Stimulated activated CD4-positive, alpha-beta T cell treated with anti-CD3 and anti-CD28 coated beads, Interleukin-12 subunit alpha, Interleukin-12 subunit beta, amount 100 ng/mL, for 24 hours (primary cell): ENCODE results near the gene LHX1.

Experiments
- DNase-seq, 2 experiments: peaks; one replicate each; pipeline ENCODE4 v3.0.0-alpha.2; 2020; ENCODE audit warnings: low read depth in 2 of 2

The LHX1 gene

DNA sequence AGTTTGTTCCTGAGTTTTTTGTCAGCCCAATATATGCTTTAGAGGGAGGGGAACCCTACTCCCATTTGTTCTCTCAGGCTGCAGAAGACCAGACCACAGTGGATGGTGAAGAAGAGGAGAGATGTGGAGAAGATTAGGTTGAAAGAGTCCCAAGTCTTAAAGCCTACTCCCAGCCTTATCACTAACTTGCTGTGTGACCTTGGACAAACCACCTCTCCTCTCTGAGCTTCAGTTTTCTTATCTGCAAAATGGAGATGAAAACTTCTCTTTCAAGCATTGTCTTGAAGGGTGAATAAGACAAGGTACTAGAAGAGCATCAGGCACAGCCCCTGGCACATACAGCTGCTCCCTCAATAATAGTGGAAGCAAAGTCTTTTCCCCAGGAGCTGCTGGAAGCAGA, 15.1 kb upstream of the LHX1 start:
- no peak for DNase-seq

DNA sequence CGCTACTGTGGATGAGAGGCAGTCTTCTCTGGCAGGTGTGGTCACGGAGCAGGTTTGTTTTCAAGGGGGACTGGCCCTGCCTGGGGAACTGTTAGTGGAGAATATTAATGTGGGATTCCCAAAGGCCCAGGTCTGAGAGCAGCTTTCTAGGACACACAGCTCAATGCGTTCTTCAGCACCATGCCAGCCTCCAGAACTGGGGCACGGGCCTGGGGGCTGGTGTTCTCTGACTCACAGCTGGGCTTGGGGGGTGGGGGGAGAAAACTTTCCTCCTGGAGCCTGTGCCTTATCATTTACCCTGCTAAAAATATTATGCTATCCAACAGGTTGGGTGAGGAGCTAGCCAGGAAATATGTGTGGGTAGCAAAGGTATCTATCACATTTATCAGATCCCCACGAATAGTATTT, 13.5 kb upstream of the LHX1 start:
- no peak for DNase-seq

DNA sequence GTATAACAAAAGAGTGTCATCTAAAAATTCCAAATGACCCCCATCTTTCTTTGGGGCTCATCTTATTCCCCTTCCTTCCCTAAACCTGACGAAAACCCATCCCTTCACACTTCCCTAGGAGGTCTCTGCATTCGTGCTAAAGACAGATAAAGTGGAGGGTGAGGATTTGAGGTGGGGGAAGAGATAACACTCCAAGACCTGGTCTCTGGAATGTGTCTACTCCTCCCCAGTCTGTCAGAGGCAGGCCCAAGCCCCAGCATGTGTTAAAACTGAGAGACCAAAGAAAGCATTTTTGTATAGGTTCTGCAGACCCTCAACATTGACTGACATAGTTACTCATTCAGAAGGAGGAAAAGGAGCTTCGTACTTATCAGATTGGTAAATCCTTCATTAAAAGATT, 11.0 kb upstream of the LHX1 start:
- no peak for DNase-seq

DNA sequence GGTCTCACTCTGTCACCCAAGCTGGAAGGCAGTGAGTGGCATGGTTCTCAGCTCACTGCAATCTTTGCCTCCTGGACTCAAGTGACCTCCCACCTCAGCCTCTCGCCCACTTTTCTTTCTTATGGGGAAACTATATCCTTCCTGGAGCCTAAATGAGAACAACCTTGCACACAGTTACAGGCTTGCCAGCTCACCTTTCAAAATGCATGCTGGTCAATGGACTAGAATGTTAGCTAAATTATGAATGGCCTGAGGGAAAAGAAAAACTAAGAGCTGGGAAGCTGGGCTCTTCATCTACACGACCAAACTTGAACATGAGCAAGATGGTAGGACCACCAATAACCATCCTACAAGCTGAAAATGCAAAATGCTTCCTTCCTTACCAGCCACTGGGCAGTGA, 10.6 kb upstream of the LHX1 start:
- no peak for DNase-seq

DNA sequence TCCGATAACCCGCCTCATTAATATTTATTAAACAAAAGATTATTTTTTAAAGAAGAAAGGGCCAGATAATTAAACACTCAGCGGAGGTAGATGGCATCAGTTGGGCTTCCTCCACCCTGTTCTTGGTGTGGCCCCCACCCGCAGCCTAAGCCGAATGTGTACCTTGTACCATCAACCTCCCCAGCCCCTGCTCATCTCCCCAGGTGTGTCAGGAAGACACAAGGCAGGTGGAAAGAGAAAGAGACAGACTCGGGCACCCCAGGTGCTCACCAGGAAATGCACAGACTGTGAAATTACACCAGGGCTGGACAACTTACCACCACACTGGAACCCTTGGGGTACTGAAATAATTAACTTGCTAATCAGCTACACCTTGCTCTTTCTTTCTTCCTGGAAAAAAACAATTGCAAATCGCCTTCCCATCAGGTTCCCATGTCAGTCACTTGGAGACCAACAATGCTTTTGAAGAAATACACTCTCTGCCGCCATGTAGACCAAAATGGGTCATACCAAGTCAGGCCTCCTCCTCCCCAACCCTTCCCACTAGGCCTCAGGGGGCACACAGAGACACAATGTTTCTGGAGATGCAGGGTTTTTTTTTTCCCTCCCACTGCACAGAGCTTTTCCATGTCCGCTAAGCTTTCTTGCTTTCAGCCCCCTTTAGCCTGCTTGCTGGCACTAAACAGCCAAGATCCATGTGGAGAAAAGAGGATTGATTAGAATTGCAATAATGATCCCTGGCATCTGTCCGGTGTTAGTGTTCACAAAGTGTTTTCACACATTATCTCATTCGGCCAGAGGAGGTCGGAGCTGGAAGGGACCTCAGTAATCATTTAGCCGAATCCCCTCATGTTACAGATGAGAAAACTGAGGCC, 8.6 kb upstream of the LHX1 start:
- DNase-seq = no peak

DNA sequence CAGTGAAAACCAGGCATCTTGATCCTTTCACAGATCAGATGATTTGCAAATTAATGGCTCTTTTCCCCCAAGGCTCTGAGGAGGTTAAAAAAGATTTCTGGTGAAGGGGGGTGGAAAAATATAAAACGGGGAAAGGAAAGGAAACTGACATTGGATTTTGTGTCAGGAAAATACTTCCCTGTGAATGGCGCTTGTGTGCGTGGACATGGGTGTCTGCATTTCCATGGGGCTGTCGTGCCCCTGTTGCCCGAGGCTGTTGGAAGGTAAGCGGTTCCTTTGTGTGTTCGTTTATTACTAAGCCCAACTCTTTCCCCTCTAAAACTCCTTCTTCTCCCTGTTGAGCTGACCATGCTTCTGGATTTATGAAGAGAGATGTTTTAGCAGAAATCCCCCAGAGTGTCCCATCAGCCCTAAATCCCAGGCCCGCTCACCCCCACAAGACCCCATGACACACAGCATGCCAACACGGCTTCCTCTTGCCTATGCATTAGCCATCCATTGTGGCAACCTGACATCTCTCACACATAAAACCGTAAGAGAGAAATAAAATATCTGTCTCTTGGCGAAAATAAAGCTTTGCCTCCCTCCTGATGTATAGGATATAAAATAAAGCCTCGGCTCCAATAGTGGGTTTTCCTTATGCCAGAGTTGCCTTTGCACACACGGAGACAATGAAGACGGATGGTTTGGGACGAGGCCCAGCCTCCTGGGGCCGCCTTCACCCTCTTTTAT, 7.3 kb upstream of the LHX1 start:
- DNase-seq = no peak

DNA sequence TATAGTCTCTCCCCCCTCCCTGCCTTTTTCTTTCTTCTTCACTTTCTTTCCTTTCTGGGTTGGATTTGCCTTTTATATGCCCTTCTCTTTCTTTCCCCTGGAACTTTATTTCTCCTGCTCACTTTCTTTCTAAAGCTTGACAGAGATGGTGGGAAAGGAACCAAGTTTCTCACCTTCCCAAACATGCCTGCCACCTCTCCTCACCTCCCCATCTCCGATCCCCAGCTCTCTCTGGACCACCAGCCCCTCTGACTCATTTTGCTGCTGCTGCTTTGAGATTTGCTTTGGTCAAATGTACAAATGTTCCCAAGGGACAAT, 6.7 kb upstream of the LHX1 start:
- DNase-seq = no peak

DNA sequence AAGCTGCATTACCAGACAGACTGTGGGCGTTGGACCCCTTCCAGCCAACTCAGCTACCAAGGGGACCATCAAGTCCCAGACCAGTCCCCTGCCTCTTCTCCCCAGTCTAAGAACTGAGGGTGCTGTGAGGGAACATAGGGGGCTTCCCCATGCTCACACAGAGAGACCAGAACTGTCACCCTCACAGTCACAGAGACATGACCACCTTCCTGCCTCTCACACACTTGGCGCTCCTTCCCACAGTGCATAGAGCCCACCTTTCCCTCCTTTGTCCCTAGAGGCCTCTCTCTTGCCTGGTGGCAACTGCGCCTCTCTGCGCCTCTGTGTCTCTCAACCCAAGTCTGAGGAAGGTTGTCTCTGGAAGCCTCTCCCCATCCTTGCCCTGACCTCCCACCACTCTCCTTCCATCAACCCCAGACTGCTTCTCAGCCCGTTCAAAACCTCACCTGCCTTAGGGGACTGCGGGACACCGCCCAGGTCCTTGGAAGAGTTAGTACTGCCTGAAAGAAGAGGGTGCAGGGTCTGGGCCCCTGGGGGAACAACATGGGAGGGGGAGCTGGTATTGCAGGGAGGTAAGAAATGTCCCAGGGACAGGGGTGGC, 6.1 kb upstream of the LHX1 start:
- DNase-seq = no peak

DNA sequence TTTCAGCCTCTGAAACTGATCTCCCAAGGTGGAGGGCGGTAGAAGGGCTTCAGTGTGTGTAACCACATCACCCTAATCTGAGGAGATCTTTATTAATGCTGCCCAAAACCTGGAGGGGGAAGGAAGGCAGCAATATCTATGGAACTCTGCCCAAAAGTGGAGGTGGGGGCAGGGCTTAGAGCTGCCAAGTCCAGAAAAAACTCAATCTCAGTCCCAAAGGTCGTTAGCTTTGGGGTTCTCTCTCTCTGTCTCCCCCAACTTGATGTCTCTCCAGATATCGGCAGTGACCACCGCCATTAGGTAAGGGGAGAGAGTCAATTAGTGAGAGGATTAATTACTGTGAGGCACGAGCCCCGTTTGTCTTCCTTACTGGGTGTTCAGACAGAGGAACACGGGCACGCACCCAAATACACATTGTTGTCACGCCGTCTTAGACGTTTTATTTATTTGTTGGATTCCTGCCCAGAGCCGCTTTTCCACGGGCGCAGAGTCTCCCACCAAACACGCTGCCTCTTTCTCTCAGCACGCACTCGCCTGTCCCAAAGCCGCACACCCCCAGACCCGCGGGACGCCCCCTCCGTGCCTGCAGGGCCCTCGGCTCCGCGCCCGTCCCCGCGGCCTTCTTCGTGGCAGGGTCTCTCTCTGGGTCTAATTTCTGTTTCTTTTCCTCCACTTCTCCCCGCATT, 5.4 kb upstream of the LHX1 start:
- no peak for DNase-seq

DNA sequence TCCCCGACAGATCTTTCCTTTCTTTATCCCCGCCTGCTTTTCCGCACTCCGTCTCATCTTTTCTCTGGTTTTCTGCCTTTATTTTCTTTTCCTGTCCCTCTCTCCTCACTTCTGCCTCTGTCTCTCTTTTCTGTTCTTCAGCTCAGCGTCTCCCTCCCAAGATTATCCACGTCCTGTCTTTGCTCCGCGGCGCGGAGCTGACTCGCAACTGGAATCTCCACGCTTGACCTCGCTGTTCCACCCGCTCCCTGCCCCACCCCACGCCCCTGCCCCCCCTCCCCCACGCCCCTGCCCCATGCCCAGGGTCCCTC, 4.9 kb upstream of the LHX1 start:
- no peak for DNase-seq

DNA sequence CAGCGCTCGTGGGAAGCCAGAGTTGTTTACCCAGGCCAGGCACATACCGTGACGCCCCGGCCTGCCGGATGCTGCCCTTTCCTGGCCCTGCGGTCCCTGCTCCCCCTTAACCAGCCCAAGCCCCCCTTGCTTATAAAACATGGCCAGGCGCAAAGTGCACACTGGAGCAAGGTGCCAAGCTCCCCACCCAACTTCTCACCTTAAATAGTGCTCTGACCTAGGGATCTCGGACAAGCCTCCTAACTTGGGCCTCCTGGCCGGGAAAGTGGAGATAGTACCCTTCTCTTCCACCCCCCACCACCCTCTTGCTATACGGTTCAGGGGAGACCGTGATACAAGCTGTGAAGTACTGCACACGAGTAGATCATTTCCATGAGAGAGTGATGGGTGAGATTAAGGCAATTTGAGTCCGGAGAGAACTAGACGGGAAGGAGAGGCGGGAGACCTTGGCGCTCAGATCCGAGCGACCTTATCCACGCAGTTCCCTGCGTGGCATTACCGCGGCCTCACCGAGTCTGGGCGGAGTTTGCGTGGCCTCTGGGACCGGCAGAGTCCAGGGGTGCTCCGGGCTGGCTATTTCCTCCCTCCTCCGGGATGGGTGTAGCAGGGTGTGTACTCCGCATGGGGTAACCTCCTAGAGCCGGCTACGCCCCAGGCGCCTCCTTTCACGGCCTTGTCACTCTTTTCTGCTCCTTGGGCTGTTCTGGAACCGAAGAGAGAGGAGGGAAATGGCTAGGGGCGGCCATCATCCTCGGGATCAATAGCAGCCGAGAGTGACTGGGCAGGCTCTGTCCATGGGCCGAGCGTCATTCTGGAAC, 4.4 kb upstream of the LHX1 start:
- DNase-seq = no peak

DNA sequence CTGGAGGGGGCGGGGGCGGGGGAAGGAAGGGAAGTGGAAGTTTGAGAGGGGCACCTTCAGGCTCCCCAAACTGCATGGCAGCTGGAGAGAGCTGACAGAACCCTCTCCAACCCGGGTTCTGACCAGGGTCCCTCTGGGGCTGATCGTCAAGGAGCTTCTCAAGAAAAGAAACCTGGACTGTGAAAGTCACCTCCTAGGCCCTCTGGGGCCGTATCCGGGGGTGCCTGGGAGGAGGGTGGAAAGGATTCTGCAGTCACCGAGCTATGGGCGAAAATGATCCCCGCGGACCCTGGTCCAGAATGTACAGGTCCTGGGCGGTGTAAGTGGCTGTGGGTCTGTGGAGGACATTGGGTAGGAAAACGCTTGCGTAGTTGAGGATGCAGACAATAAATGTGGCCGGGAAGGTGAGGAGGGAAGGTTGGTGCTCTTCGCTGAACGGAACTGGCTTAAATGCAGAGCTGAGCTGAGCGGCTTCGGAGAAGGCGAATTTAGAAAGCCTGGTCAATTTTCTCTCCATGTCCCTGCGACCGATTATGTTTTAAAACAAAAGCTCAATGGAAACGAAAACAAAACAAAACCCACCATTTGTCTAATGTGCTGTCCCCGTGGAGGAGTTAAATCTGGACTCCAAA, 3.6 kb upstream of the LHX1 start:
- no peak for DNase-seq

DNA sequence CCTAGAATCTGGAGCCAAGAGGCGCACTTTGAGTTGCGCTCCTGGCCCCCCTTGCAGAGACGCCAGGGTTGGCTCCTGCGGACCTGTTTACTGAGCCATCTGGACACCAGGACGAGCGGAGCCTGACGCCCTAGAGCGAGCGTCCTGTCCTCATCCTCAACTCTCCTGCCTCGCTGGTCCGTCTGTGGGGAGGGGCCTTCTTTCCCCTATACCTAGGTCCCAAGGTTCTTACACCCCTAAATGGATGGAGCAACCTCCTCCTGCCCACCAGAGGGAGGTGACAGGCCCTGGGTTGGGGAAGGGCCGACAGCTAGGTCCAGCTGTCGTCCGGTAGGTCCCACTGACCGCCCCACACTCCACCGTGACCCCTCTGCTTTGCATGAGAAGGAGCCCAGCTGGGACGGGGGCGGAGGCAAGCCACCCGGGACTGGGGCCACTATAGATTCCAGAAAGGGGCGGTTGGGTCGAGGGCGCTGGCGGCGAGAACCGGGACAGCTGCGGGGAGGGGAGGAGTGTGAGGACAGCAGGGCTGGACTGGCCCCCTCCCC, 3.1 kb upstream of the LHX1 start:
- no peak for DNase-seq

DNA sequence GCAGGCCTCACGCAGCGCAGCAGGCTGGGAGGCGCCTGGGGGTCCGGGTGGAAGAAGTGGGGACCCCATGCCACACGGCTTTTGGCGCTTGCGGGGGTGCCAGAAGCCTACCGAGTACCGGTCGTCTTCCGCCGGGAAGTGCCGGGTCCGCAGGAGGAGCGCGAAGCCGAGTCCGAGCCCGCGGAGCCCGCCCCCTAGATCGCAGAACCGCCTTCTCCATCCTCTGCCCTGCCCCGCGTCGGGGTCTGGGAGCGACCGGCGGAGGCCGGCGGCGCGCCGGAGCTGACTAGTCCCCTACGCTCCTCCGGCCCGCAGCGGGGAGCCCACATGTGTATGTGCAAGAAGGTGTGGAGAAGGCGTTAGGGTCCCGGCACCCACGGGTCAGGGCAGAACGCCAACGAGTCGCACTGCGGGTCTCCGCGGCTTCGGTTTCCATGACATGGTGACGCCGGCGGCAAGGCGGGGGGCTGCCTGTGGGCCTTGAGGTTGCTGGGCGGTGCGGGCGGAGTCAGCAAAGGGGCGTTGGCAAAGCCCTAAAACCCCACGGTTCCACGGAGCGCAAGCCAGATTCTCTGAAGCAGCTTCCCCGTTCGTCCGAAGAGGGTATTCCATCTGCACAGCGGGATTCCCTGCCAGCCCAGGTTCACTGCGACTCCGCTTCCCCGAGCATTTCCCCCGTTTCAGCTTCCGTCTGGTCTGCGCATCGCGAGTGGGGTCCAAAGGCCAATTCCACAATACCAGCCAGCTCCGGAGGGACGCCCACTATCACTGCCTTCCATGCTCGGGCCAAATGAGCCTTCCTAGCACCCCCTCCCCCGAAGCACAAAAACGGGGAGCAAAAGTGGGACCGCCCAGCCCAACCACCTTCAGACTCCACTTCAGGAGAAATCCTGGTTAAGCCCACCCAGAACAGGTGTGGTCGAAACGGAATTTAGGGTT, 2.3 kb upstream of the LHX1 start:
- no peak for DNase-seq

DNA sequence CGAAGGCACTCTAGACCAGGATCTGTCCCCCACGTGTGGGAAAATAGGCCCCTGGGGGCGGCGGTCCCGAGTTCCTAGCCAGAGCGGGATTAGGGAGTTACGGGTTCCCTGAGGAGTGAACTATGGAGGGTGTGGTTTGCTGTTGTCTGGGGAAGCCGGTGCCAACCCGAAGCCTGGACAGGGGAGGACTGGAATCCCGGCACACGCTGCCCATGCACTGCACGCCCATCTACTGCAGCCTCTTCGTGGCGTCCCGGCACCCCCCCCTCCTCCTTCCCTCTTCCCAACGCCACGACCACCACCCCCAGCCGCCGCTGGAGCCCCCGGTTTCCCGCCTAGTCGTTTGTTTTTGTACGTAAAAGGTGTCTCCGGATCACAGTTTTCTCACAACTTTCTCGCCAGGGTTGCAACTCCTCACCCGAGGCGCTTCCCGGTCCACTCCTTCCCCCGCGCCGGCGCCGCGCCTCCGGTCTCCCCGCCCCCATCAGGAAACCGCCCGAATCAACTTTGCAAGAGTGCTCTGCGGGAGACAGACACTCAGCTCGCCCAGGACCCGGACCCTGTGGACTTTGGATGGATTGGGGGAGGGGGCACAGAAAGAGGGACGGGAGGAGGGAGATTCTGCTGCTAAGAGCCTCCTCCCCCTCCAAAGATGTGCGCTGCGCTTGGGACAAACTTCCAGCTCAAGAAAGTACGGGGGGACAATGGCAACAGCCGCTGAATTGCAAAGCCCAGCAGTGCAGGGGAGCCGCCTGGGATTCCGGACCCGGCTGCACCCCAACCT, 1.4 kb upstream of the LHX1 start:
- DNase-seq = no peak

DNA sequence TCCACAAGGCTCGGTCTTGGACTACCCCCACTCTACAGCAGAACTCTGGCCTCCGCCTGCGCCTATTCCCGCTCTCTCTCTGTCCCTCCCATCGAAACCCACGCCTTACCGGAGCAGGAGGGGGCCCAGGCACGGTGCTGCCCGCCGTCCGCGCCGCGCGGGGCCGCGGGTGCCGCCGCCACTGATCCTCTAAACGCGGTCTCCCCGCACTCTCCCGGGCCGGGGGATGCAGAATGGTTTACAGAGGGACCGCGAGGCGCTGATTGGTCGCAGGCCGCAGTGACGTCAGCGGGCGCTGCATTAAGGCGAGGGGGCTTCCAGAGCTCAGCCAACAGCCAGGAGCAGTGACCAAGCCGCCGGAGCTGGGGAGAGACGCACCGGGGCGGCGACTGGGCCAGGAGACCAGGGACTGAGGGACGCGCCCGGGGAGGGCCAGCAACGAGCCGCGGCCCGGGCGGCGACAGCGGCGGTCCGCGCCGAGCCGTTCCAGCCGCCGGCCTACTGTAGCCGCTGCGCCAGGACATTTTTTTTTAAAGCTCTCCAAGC, 747 bp upstream of the LHX1 start:
- DNase-seq = no peak

DNA sequence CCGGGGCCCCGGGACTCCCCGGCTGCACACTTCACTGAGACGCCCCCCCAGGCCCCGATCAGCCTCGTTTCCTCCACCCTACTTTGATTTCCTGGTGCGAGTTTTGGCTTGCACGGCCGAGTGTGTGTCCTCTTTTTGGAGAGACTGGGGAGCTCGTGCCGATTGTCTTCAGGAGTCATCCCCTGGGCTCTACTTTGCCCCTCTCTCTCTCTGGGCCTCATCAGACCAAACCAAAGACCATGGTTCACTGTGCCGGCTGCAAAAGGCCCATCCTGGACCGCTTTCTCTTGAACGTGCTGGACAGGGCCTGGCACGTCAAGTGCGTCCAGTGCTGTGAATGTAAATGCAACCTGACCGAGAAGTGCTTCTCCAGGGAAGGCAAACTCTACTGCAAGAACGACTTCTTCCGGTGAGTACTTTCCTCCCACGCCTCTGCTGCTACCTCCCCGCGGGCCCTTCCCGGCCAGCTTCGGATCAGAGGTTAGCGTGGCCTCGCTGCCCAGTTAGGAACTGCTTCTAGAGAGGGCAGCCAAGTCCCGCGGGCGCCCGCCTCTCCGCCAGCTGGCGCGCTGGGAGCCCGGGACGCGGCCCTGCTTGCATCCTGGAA, 787 bp downstream of the LHX1 start:
- no peak for DNase-seq

DNA sequence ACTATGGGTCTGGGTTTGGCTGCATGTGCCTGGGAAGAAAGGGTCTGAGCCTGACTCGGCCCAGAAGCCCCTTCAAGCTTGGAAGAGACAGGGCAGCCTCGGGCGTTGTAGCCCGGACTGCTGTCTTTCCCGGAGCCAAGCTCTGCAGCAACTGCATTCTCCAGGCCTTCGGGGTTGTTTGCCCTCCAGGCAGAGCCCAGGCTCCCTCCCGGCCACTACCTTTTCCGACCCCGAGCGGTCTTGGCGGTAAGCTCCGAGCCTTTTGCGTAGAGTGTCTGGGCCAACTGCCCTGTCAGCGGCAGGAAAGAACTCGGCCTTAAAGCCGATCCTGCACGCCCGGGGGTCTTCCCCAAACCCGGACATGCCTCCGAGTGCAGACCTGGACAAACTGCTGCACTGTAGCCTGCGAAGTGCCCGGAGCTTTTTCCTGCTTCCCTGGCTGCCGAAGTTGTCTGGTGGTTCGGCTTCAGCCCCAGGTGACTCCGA, 1.3 kb downstream of the LHX1 start:
- DNase-seq = no peak
